Stimulated activated CD4-positive, alpha-beta T cell treated with anti-CD3 and anti-CD28 coated beads, Interleukin-1b, Interleukin-23, amount 100 ng/mL, for 48 hours (primary cell): ENCODE measurements around the gene RNF114.
A peak's percentile ranks its signal among the peaks of the same experiment; 100 is the strongest.
"Not testable (repeated sequence)": the region's sequence is repeated elsewhere in the genome, so short reads cannot be mapped to it uniquely, and the experiment has no call there.

Experiments used
- DNase-seq: peaks from one replicate; pipeline ENCODE4 v3.0.0-alpha.2; 2020

Gene RNF114, protein sequence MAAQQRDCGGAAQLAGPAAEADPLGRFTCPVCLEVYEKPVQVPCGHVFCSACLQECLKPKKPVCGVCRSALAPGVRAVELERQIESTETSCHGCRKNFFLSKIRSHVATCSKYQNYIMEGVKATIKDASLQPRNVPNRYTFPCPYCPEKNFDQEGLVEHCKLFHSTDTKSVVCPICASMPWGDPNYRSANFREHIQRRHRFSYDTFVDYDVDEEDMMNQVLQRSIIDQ

DNA sequence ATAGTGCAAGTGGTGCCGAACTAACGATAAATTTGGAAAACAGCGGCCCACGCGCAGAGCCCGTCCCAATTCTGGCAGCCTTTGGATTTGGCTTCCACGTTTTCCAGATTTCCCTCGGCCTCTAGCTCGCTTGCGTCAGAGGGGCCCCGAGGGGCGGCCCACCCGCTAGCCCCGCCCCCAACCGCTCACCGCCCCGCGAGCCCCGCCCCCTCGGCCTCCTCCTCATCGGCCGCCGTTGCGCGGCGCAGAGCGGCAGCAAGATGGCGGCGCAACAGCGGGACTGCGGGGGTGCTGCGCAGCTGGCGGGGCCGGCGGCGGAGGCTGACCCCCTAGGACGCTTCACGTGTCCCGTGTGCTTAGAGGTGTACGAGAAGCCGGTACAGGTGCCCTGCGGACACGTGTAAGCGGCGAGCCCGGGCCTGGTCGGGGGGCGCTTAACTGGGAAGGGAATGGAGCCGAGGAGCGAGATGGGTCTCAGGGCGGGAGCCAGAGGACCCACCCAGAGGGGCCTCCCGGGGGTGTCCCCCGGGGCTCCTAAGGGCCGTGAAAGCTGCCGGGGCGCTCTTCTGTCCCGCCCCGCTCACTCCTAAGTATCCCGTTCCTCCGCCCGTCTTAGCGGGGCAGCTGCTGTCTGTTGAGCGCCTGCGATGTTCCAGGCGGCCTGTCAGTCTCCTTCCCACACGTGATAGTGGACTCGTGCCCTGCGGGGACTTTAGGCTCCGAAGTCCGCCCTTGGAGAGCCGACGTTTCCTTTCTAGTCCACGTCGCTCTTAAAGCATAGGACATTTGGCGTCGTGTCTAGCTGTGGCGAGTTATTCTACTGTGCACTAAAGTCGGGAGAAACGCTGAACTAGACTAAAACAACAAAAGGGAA lies at the start of gene RNF114:
Gene RNF114 (plus strand): TSS at position 245 of the 874 bp plus-strand sequence. CDS start 16 bp downstream, at position 261.
- DNase-seq, result peak; percentile 91

- DNase-seq, result no peak
These were observed 49.5 kb upstream of the RNF114 start for GRCh38 chr20:49886571-49887213.

DNA sequence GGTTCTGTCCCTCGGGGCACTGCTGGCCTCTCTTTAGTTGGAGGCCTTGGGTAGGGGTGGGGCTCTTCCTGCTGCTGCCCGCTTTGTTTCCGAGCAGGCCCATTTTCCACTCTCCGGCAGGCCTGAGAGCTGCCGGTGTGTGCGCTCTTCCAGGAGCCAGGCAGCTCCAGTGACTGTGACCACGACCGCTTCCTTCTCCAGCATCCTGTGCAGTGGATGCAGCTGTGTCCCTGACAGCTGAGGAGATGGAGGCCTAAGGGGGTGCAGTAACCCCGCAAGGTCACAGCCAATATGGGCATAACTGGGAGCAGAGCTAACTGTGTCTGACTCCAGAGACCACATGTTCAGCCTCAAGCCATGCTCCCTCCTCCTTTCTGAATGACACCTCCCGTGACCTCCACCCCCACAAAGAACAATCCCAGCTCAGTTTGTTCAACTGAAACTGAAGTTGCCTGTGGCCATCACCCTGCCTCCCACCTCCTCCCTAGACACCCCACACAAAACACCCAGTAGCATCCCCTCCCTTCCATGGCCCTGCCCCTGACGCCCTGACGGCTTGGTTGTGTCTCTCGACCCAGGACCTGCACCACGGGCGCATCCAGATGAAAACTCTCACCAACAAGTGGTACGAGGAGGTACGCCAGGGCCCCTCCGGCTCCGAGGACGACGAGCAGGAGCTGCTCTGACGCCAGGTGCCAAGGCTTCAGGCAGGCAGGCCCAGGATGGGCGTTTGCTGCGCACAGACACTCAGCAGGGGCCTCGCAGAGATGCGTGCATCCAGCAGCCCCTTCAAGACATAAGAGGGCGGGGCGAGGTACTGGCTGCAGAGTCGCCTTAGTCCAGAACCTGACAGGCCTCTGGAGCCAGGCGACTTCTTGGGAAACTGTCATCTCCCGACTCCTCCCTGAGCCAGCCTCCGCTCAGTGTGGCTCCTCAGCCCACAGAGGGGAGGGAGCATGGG lies 48.7 kb upstream of the RNF114 start:
- DNase-seq, result no peak

GRCh38 chr20:49888212-49889000 lies 47.8 kb upstream of the RNF114 start:
- peak; percentile 63 for DNase-seq

GRCh38 chr20:49889001-49889934 lies 46.9 kb upstream of the RNF114 start:
- no peak for DNase-seq

GRCh38 chr20:49889935-49890333 lies 46.3 kb upstream of the RNF114 start:
- no peak for DNase-seq

DNA sequence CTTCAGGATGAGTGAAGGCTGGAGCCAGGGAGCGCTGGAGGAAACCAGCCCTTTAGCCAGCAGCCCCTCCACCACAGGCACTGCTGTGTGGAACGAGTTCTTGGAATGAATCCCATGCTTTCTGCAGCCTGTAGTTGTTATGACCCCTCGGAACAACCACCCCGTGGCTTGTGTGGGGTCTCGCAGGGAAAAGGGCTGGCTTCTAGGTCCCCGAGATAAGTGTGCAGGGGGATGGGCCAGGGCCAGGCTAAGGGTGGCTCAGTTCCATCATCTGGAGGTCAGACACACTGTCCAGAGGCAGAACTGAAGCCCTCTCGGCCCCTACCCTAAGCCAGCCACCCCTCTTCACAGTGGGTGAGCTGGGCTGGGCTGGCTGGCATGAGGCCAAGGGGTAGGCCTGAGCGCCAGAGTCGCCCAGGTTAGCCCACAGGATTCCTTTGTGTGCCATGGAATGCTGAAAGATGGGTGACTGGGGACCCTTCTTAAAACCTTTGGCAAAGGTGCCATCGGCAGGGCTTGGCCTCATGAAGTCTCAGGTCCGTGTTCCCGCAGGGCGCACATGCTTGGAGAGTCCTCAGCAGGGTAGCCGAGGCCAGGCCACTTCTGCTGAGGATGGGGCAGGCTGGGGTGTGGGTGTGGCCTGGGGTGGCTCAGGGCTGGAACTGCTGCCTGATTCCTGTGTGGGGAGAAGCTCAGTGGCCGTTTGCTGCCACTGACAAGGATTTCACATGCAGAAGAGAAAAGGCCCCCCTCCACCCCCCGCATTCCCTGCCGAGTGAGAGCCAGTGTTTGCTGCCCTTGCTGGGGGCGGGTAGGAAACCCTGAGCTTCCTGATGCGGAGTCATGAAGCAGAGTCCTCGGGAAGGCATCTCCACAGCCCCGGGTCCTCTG lies 45.5 kb upstream of the RNF114 start:
- no peak for DNase-seq

- DNase-seq, result no peak
These were observed 44.6 kb upstream of the RNF114 start for GRCh38 chr20:49891476-49892110.

- DNase-seq, result no peak
These were observed 43.9 kb upstream of the RNF114 start for GRCh38 chr20:49892260-49892659.

DNA sequence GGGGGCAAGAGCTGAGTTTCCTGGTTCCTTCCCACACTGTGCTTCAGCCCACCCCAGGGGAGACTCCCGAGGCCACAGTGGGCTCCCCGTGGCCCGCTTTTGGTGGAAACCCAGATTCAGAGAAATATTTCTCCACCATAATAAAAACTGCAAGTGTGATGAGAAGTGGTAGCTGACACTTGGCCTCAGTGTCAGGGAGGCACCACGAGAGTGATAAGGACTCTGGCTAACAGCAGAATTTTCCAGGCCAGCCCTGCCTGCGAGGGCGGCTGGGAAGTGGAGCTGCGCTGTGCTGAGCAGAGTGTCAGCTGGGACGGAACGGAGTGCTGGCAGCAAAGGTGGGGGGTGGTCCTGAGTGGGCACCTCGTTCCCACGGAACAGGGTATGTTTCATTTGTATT lies 43.4 kb upstream of the RNF114 start:
- no peak for DNase-seq

GRCh38 chr20:49893242-49894072 lies 42.7 kb upstream of the RNF114 start:
- DNase-seq, result peak; percentile 63

DNA sequence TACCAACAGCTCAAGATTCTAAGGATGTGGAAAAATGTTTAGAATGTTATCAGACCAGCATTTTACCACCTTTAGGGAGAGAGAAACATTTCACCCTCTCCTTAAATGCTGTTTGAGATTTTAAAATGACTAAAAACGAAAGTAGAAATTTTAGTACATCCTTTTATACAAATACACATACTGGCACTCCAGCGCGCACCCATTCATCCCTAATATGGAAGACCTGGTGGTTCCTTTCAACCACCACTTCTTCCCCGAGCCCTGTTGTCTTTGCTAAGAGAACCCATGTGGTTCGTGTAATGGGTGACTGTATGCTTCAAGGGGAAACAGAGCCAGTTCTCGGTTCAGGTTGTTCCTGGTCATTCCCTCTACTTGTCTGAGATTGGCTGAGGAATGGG lies 42.1 kb upstream of the RNF114 start:
- DNase-seq, result peak; percentile 50

DNA sequence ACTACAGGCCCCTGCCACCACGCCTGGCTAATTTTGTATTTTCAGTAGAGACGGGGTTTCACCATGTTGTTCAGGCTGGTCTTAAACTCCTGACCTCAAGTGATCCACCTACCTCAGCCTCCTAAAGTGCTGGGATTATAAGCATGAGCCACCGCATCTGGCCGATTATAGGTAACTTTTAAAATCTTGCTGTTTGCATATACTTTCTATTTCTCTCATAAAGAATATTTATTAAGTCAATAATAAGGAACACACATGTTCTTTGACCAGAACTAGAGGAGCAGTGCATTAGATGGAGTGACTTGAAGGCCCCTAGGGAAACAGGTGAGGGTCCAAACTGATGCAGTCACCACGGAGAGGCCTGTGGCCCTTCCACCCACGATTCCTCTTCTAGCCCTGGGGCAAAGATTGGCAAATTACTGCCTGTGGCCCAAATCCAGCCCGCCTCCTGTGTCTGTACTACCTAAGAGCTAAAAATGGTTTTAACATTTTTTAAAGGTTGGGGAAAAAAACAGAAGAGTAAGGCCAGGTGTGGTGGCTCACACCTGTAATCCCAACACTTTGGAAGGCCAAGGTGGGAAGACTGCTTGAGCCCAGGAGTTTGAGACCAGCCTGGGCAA lies 40.6 kb upstream of the RNF114 start:
- not testable (repeated sequence) for DNase-seq

DNA sequence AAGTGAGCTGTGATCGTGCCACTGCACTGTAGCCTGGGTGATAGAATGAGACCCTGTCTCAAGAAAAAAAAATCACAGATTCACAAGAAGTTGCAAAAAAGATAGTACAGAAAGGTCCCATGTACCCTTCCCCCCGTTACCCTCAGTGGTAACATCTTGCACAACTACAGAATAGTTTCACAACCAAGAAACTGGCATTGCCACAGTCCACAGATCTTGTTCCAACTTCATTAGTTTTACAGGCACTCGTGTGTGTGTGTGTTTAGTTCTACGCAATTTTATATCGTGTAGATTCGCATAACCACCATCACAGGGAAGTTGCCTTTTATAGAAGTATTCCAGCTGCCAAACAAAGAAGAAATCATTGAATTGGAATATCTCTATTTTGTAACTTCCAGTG lies 40.0 kb upstream of the RNF114 start:
- no peak for DNase-seq

- no peak for DNase-seq
These were observed 36.4 kb upstream of the RNF114 start for GRCh38 chr20:49899541-49900383.

GRCh38 chr20:49901588-49901987 lies 34.6 kb upstream of the RNF114 start:
- DNase-seq, result no peak
